Inflammatory macrophage treated with lipopolysaccharide for 4 hours (primary cell): Measurements from ENCODE around the gene ITGA8.
A peak's percentile ranks its signal among the peaks of the same experiment; 100 is the strongest.
"Not testable (repeated sequence)": the region's sequence is repeated elsewhere in the genome, so short reads cannot be mapped to it uniquely, and the experiment has no call there.

Source experiments
- DNase-seq: peaks from one replicate; pipeline ENCODE4 v3.0.0-alpha.2; 2020

ITGA8 gene

GRCh38 chr10:15545884-15546283 is 173.8 kb downstream of the ITGA8 start:
- no peak for DNase-seq

GRCh38 chr10:15545266-15545665 is 174.5 kb downstream of the ITGA8 start:
- no peak for DNase-seq

GRCh38 chr10:15543994-15544393 is 175.7 kb downstream of the ITGA8 start:
- no peak for DNase-seq

- DNase-seq: no peak
Measured at GRCh38 chr10:15542817-15543216, 176.9 kb downstream of the ITGA8 start.

- DNase-seq: no peak
Measured at GRCh38 chr10:15541376-15541775, 178.3 kb downstream of the ITGA8 start.

GRCh38 chr10:15540727-15541126 is 179.0 kb downstream of the ITGA8 start:
- no peak for DNase-seq

- no peak for DNase-seq
Measured at GRCh38 chr10:15539262-15539661, 180.5 kb downstream of the ITGA8 start.

GRCh38 chr10:15534928-15535538 is 184.7 kb downstream of the ITGA8 start:
- not testable (repeated sequence) for DNase-seq

GRCh38 chr10:15531927-15532722 is 187.6 kb downstream of the ITGA8 start:
- no peak for DNase-seq

- DNase-seq: no peak
Measured at GRCh38 chr10:15528859-15529239, 190.9 kb downstream of the ITGA8 start.

GRCh38 chr10:15526754-15527153 is 193.0 kb downstream of the ITGA8 start:
- DNase-seq: no peak

GRCh38 chr10:15521328-15521903 is 198.3 kb downstream of the ITGA8 start:
- DNase-seq: no peak

- no peak for DNase-seq
Measured at GRCh38 chr10:15518250-15518649, 201.5 kb downstream of the ITGA8 start.

GRCh38 chr10:15516256-15517085 is 203.3 kb downstream of the ITGA8 start:
- no peak for DNase-seq

- DNase-seq: no peak
Measured at GRCh38 chr10:15515202-15515601, 204.5 kb downstream of the ITGA8 start.

- DNase-seq: no peak
Measured at GRCh38 chr10:15510963-15511362, 208.8 kb downstream of the ITGA8 start.

- DNase-seq: no peak
Measured at GRCh38 chr10:15505329-15505728, 214.4 kb downstream of the ITGA8 start.

GRCh38 chr10:15504101-15504840 is 215.5 kb downstream of the ITGA8 start:
- DNase-seq: peak; percentile 2

- no peak for DNase-seq
Measured at GRCh38 chr10:15494850-15495506, 224.7 kb downstream of the ITGA8 start.

GRCh38 chr10:15491856-15492642 is 227.7 kb downstream of the ITGA8 start:
- no peak for DNase-seq

- DNase-seq: no peak
Measured at GRCh38 chr10:15489431-15489830, 230.3 kb downstream of the ITGA8 start.
